Activated T-helper 2 cell treated with anti-CD3 and anti-CD28 coated beads, Interferon-gamma antibody, Interleukin-2, Interleukin-4, amounts not matched to agents 10 μg/mL and 5 μg/mL and 100 μg/mL, durations not matched to agents 14 hours and 24 hours and 36 hours (primary cell): ENCODE data around the gene KRT82. TPM values are rescaled to one million over a fixed set of nuclear protein-coding genes. Genes with fewer than 3 reads are reported as not detected.

Experiments used
- DNase-seq: peaks from one replicate; pipeline ENCODE4 v3.0.0; 2021; ENCODE audit warnings: low spot score
- H3K27ac Mint-ChIP-seq: one replicate; pipeline ENCODE4 v1.8.0; 2021; ENCODE audit warnings: mixed read lengths
- H3K27me3 Mint-ChIP-seq: one replicate; pipeline ENCODE4 v1.8.0; 2021; ENCODE audit warnings: low read depth, mixed read lengths
- H3K36me3 Mint-ChIP-seq: one replicate; pipeline ENCODE4 v1.8.0; 2021; ENCODE audit warnings: low read depth, mixed read lengths
- H3K4me1 Mint-ChIP-seq: one replicate; pipeline ENCODE4 v1.8.0; 2021; ENCODE audit warnings: low read depth, mixed read lengths
- H3K4me3 Mint-ChIP-seq: one replicate; pipeline ENCODE4 v1.8.0; 2021; ENCODE audit warnings: low read depth, mild to moderate bottlenecking, moderate library complexity, mixed read lengths
- H3K9me3 Mint-ChIP-seq: one replicate; pipeline ENCODE4 v1.8.0; 2021; ENCODE audit warnings: mixed read lengths
- intact Hi-C: fragments of 100-400 bp; cut with micrococcal nuclease; formaldehyde crosslinking; loops from one replicate; pipeline ENCODE4 v1.15.1; 2023
- total RNA-seq: library from RNA; stranded (reverse); gene quantifications from 2 replicates; pipeline ENCODE4 v1.2.3, GENCODE V29; 2022

The KRT82 gene
- total RNA-seq, 1 donor from 2014 or later: not detected

DNA sequence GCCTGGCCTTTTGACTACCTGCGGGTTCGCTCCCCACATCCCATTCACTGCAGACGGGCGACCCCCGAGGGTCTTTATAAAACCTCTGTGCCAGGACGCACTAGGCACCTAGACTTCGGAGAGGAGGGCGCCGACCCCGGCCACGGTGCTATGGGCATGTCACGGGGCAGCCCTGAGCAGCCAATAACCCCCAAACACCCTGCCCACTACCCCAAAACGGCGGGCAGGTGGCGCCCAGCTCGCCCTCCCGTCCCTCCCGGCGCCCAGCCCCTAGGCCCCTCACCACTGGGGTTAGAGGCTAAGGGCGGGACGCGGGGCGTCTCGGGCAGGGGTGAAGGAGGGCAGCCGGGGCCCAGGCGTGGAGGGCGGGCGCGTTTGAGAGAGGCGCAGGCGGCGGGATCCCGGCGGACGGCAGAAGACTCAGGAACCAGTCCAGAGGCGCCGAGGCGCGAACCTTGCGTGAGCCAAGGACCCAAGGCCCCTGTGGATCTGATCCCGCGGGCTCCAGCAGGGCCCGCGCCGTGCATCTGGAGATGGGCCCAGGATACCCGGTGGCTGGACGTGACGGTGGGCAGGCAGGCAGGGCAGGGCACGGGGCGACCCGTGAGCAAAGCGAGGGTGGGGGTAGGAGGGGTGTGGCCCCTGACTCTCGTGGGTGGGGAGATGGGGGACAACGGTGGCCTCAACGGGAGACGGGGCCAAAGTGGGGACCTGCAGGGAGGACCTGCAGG is 49.9 kb downstream of the KRT82 start:
- Mint-ChIP-seq H3K36me3 (no peaks in the 10 kb centered on the region), H3K27ac (no peak overlapping the region), H3K9me3 (no peaks in the 10 kb centered on the region), H3K4me1 (peaks cover 5% of the 10 kb centered on the region), H3K4me3 (no peak overlapping the region), H3K27me3 (peaks cover 21% of the 10 kb centered on the region)
- intact Hi-C loops: no loop called here
- no peak for DNase-seq

DNA sequence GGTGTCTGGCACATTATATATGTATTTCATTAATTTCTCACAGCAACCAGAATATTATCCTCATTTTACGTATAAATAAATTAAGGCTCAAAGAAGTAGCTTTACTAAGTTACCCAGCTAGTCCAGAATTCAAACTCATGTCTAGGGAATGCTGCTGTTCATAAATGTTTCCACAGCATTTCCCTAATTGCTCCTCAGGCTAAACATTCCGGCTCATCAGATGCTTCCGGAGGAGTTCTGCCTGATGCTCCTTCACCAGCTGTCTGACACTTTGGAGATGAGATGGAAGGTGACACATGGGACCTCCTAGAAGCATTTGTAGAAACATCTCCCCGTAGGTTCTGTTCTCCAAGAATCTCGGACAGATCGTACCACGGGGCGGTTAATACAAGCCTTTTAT is 51.0 kb downstream of the KRT82 start:
- peaks cover 21% of the 10 kb centered on the region for H3K27me3 Mint-ChIP-seq
- intact Hi-C loops: no loop called here
- H3K36me3 Mint-ChIP-seq: no peaks in the 10 kb centered on the region
- DNase-seq: no peak
- H3K4me1 Mint-ChIP-seq: peaks cover 5% of the 10 kb centered on the region
- no peak overlapping the region for H3K27ac Mint-ChIP-seq
- no peak overlapping the region for H3K4me3 Mint-ChIP-seq
- no peaks in the 10 kb centered on the region for H3K9me3 Mint-ChIP-seq

GRCh38 chr12:52354200-52354599 is 51.9 kb downstream of the KRT82 start:
- peaks cover 21% of the 10 kb centered on the region for H3K27me3 Mint-ChIP-seq
- DNase-seq: no peak
- no peaks in the 10 kb centered on the region for H3K9me3 Mint-ChIP-seq
- intact Hi-C loops: no loop called here
- H3K27ac Mint-ChIP-seq: no peak overlapping the region
- H3K4me1 Mint-ChIP-seq: peaks cover 5% of the 10 kb centered on the region
- no peaks in the 10 kb centered on the region for H3K36me3 Mint-ChIP-seq
- no peak overlapping the region for H3K4me3 Mint-ChIP-seq

- DNase-seq: no peak
- no peak overlapping the region for H3K4me3 Mint-ChIP-seq
- peaks cover 21% of the 10 kb centered on the region for H3K27me3 Mint-ChIP-seq
- intact Hi-C loops: no loop called here
- no peak overlapping the region for H3K27ac Mint-ChIP-seq
- peaks cover 5% of the 10 kb centered on the region for H3K4me1 Mint-ChIP-seq
- H3K9me3 Mint-ChIP-seq: no peaks in the 10 kb centered on the region
- no peaks in the 10 kb centered on the region for H3K36me3 Mint-ChIP-seq
Observed at GRCh38 chr12:52353766-52354165, 52.4 kb downstream of the KRT82 start.

- Mint-ChIP-seq H3K36me3 (no peaks in the 10 kb centered on the region), H3K27me3 (peaks cover 21% of the 10 kb centered on the region), H3K4me1 (peaks cover 3% of the 10 kb centered on the region), H3K4me3 (no peak overlapping the region), H3K27ac (no peak overlapping the region), H3K9me3 (no peaks in the 10 kb centered on the region)
- intact Hi-C loops: no loop called here
- no peak for DNase-seq
Observed at GRCh38 chr12:52352951-52353350, 53.2 kb downstream of the KRT82 start.

DNA sequence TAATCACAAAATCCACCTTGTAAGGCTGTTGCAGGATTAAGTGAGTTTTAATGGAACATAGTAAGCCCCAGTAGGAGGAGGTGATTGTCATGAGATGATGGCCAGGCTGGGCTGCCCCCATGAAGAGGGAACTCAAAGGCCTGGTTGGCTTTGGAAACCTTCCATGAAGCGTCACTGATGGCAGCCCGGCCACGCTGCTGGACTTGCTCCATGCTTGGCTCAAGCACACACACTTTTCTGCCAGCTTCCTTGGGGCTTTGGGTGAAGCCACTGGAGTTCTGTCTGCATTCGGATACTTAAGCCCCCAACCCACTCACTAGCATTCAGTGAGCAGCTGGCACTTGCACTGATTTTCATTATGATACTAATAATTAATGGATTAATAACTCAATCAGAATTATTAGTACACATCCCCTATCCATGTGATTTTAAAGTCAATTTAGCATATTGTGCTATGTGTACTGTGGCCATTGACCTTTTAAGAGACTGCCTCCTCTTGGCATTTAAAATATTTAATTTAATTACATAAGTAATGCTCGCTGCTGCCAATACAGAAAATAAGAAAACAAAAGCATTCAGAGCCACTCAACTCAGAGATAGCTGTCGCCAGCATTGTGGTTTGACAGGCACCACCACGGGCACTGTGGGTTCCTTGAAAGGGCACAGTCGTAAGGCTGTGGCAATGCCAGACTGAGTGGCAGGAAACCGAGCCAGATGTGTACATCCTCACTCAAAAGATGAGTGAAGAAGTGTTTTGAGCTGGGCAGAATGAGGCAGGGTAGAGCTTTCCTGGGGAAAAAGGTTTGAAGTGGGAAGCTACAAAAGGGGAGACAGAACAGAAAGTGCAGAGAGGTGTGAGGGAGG is 54.7 kb downstream of the KRT82 start:
- no peaks in the 10 kb centered on the region for H3K36me3 Mint-ChIP-seq
- no peaks in the 10 kb centered on the region for H3K9me3 Mint-ChIP-seq
- no peak overlapping the region for H3K4me3 Mint-ChIP-seq
- H3K4me1 Mint-ChIP-seq: peaks cover 3% of the 10 kb centered on the region
- no peak for DNase-seq
- H3K27me3 Mint-ChIP-seq: peaks cover 21% of the 10 kb centered on the region
- H3K27ac Mint-ChIP-seq: no peak overlapping the region
- intact Hi-C loops: no loop called here

- intact Hi-C loops: no loop called here
- H3K27me3 Mint-ChIP-seq: peaks cover 21% of the 10 kb centered on the region
- peaks cover 3% of the 10 kb centered on the region for H3K4me1 Mint-ChIP-seq
- DNase-seq: no peak
- H3K4me3 Mint-ChIP-seq: no peak overlapping the region
- no peaks in the 10 kb centered on the region for H3K36me3 Mint-ChIP-seq
- no peak overlapping the region for H3K27ac Mint-ChIP-seq
- no peaks in the 10 kb centered on the region for H3K9me3 Mint-ChIP-seq
Observed at GRCh38 chr12:52350786-52351185, 55.3 kb downstream of the KRT82 start.

- peaks cover 3% of the 10 kb centered on the region for H3K4me1 Mint-ChIP-seq
- no peaks in the 10 kb centered on the region for H3K36me3 Mint-ChIP-seq
- H3K4me3 Mint-ChIP-seq: no peak overlapping the region
- intact Hi-C loops: no loop called here
- H3K27me3 Mint-ChIP-seq: peaks cover 21% of the 10 kb centered on the region
- DNase-seq: no peak
- H3K27ac Mint-ChIP-seq: no peak overlapping the region
- no peaks in the 10 kb centered on the region for H3K9me3 Mint-ChIP-seq
Observed at GRCh38 chr12:52350021-52350620, 56.0 kb downstream of the KRT82 start.

- no peaks in the 10 kb centered on the region for H3K9me3 Mint-ChIP-seq
- no peak for DNase-seq
- intact Hi-C loops: no loop called here
- H3K36me3 Mint-ChIP-seq: no peaks in the 10 kb centered on the region
- peaks cover 17% of the 10 kb centered on the region for H3K27me3 Mint-ChIP-seq
- H3K4me1 Mint-ChIP-seq: peaks cover 3% of the 10 kb centered on the region
- H3K27ac Mint-ChIP-seq: no peak overlapping the region
- H3K4me3 Mint-ChIP-seq: no peak overlapping the region
Observed at GRCh38 chr12:52349196-52349595, 56.9 kb downstream of the KRT82 start.

DNA sequence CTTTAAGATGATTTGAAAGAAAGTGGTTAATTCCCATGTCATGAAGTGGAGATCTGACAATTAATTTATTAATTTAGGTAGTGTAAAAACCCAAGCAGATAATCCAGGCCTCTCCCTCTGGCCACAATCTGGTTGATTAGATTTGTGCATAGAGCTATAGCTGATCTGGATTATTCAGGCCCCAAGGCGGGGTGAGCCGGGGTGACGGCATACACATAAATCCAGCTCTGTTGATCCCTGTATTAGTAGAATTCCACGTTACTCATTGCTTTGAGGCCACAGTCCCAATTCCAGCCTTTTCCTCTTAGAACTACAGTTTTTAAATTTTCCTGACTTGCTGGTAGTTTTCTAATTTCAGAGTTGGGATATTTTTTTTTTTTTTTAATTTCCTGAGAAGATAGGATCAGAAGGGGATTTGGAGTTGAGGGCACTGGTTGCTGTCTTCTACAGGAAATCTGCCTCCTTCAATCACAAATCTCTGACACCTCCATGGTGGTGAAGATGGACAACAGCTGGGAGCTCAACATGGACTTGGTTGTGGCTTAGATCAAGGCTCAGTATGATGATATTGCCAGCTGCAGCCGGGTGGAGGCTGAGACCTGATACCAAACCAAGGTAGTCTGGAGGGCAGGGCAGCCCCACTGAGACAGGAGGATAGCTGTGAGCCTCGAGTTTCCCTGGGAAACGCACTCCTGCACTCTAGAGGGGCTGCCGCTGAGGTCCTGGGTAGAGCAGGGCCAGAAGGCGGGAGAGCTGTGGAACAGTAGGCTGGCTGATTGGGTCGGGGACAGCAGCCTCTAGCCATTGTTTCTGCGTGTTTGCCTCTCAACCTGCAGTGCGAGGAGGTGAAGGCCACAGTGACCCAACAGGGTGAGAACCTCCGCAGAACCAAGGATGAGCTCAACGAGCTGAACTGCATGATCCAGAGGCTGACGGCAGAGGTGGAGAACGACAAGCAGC is 58.3 kb downstream of the KRT82 start:
- Mint-ChIP-seq H3K4me3 (no peak overlapping the region), H3K9me3 (no peaks in the 10 kb centered on the region), H3K27ac (no peak overlapping the region), H3K36me3 (no peaks in the 10 kb centered on the region), H3K27me3 (peaks cover 9% of the 10 kb centered on the region), H3K4me1 (peaks cover 3% of the 10 kb centered on the region)
- DNase-seq: no peak
- intact Hi-C loops: no loop called here

DNA sequence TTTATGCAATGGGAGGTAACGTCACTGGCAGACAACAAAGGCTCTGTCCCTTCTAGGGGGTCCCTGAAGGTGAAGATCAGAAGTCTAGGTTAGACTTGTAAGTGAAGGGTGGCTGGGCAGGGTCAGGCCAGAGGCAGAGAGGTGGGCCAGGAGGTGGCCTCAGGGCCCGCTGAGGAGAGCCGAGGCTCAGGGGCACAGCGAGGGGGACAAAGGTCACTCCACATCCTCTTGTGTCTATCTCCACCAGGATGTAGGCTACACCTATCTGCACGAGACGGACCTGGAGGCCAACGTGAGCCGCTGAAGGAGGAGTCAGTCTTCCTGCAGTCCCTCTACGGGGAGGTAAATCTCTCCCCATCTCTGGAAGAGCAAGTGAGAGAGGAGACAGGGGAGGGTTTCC is 59.1 kb downstream of the KRT82 start:
- H3K4me3 Mint-ChIP-seq: no peak overlapping the region
- H3K27me3 Mint-ChIP-seq: peaks cover 3% of the 10 kb centered on the region
- H3K4me1 Mint-ChIP-seq: peaks cover 3% of the 10 kb centered on the region
- H3K9me3 Mint-ChIP-seq: no peaks in the 10 kb centered on the region
- DNase-seq: no peak
- intact Hi-C loops: no loop called here
- H3K27ac Mint-ChIP-seq: no peak overlapping the region
- no peaks in the 10 kb centered on the region for H3K36me3 Mint-ChIP-seq

DNA sequence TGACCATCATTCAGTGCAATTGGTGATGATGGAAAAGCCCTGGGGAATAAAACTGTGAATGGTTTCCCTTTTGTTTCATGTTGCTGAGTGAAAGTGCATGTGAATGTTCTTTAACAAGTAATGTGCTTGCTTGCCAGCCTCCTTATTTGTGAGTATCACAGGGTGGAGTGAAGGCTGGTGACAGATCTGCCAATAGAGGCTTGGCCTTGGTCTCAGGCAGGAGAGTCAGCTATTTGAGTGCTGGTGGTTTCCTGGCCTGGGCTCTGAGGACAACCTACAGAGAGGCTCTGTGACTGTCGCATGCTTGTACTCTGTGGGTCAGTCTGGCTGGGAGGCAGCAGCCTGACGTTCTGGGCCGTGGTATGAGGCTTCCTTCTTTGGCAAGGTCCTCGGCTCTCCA is 59.5 kb downstream of the KRT82 start:
- intact Hi-C loops: no loop called here
- H3K27me3 Mint-ChIP-seq: peaks cover under 1% of the 10 kb centered on the region
- no peak overlapping the region for H3K27ac Mint-ChIP-seq
- H3K36me3 Mint-ChIP-seq: no peaks in the 10 kb centered on the region
- no peak overlapping the region for H3K4me3 Mint-ChIP-seq
- no peaks in the 10 kb centered on the region for H3K9me3 Mint-ChIP-seq
- no peak for DNase-seq
- peaks cover under 1% of the 10 kb centered on the region for H3K4me1 Mint-ChIP-seq
